Smooth muscle cell (in vitro differentiated cells): ENCODE measurements around the gene OPA1. TPM values are rescaled to one million over a fixed set of nuclear protein-coding genes. Genes with fewer than 3 reads are reported as not detected.

Experiments used
- DNase-seq: peaks from one replicate; lab custom pipeline; 2025; ENCODE audit not compliant: unreplicated experiment; lab: John Stamatoyannopoulos, UW
- H2AFZ ChIP-seq: fragments of 200-600 bp; sonication (generic); 2 replicates; pipeline ENCODE4 v1.6.0; 2016; ENCODE audit warnings: antibody characterized with exemption, low read depth, mild to moderate bottlenecking
- H3F3A ChIP-seq: fragments of 200-600 bp; sonication (generic); 2 replicates; pipeline ENCODE4 v1.6.0; 2017; ENCODE audit warnings: antibody characterized with exemption, low read depth
- H3K27ac ChIP-seq: fragments of 200-600 bp; sonication (generic); 2 replicates; pipeline ENCODE4 v1.5.1; 2016; ENCODE audit warnings: low read depth, mild to moderate bottlenecking
- H3K27me3 ChIP-seq: fragments of 200-600 bp; sonication (generic); 2 replicates; pipeline ENCODE4 v1.6.1; 2016; ENCODE audit warnings: low read depth, mild to moderate bottlenecking
- H3K36me3 ChIP-seq: fragments of 200-600 bp; sonication (generic); 2 replicates; pipeline ENCODE4 v1.5.1; 2016; ENCODE audit warnings: low read depth
- H3K4me1 ChIP-seq: fragments of 200-600 bp; sonication (generic); 2 replicates; pipeline ENCODE4 v1.5.1; 2016; ENCODE audit warnings: low read depth
- H3K4me2 ChIP-seq: fragments of 200-600 bp; sonication (generic); 2 replicates; pipeline ENCODE4 v1.6.0; 2016; ENCODE audit warnings: mild to moderate bottlenecking
- H3K4me3 ChIP-seq: fragments of 200-600 bp; sonication (generic); 2 replicates; pipeline ENCODE4 v1.5.1; 2016; ENCODE audit warnings: mild to moderate bottlenecking
- H3K79me2 ChIP-seq: fragments of 200-600 bp; sonication (generic); 2 replicates; pipeline ENCODE4 v1.6.0; 2016; ENCODE audit warnings: low read depth, mild to moderate bottlenecking
- H3K9ac ChIP-seq: fragments of 200-600 bp; sonication (generic); 2 replicates; pipeline ENCODE4 v1.6.0; 2016; ENCODE audit warnings: low read depth
- H3K9me3 ChIP-seq: fragments of 200-600 bp; sonication (generic); replicated peaks from 2 replicates; pipeline ENCODE4 v1.5.1; 2016; ENCODE audit warnings: low read depth
- H4K20me1 ChIP-seq: fragments of 200-600 bp; sonication (generic); 2 replicates; pipeline ENCODE4 v1.6.0; 2016; ENCODE audit warnings: low read depth
- CTCF ChIP-seq: fragments of 200-600 bp; sonication (generic); IDR thresholded peaks from 2 replicates; pipeline ENCODE4 v1.5.1; 2017; ENCODE audit warnings: borderline replicate concordance, mild to moderate bottlenecking, antibody characterized with exemption; ENCODE audit not compliant: insufficient read depth, poor library complexity, severe bottlenecking
- WGBS: methylation state at CpG from one replicate; pipeline ENCODE4 v1.1.7; 2016; ENCODE audit warnings: low lambda C conversion rate; 5-methylcytosine and 5-hydroxymethylcytosine counted together
- polyA plus RNA-seq: library from polyadenylated mRNA; unstranded; fragments of >200 nt; fragmentation: Nextera tagmentation; extraction: Ambion mirVana; gene quantifications from 2 replicates; pipeline ENCODE4 v1.2.1, GENCODE V29; 2016
- total RNA-seq: library from RNA; depleted of rRNA; stranded (reverse); fragments of >200 nt; gene quantifications from 2 replicates; pipeline ENCODE4 v1.2.3, GENCODE V29; 2014

OPA1 gene
- total and polyA plus RNA-seq, 2 experiments from 2014 or later = 23.8 to 56.0 TPM

GRCh38 chr3:193650585-193650984, 57.6 kb downstream of the OPA1 start:
- H3K79me2 ChIP-seq = no peaks in the 10 kb centered on the region
- H3K36me3 ChIP-seq = peaks cover 26% of the 10 kb centered on the region
- no peak for DNase-seq
- no peaks in the 10 kb centered on the region for H3K4me1 ChIP-seq
- H3K4me3 ChIP-seq = no peak overlapping the region
- no peak overlapping the region for H3K4me2 ChIP-seq
- no peaks in the 10 kb centered on the region for H3K9me3 ChIP-seq
- no peaks in the 10 kb centered on the region for H3K27me3 ChIP-seq
- TF ChIP-seq CTCF = no peak
- 97% methylated on average over 2 of the region's 2 CpGs for WGBS
- no peaks in the 10 kb centered on the region for H4K20me1 ChIP-seq
- no peaks in the 10 kb centered on the region for H3F3A ChIP-seq
- H3K9ac ChIP-seq = no peak overlapping the region
- no peak overlapping the region for H2AFZ ChIP-seq
- H3K27ac ChIP-seq = no peak overlapping the region

GRCh38 chr3:193655831-193656433, 62.9 kb downstream of the OPA1 start:
- no peak overlapping the region for H3K9ac ChIP-seq
- no peaks in the 10 kb centered on the region for H3K27me3 ChIP-seq
- peaks cover 17% of the 10 kb centered on the region for H3K36me3 ChIP-seq
- H4K20me1 ChIP-seq = no peaks in the 10 kb centered on the region
- H2AFZ ChIP-seq = no peak overlapping the region
- H3K4me2 ChIP-seq = no peak overlapping the region
- WGBS = 80% methylated on average over 4 of the region's 4 CpGs
- H3K4me3 ChIP-seq = no peak overlapping the region
- H3F3A ChIP-seq = no peaks in the 10 kb centered on the region
- H3K79me2 ChIP-seq = no peaks in the 10 kb centered on the region
- H3K27ac ChIP-seq = no peak overlapping the region
- DNase-seq = no peak
- no peaks in the 10 kb centered on the region for H3K4me1 ChIP-seq
- H3K9me3 ChIP-seq = no peaks in the 10 kb centered on the region
- TF ChIP-seq CTCF = no peak

GRCh38 chr3:193656445-193656844, 63.4 kb downstream of the OPA1 start:
- Histone ChIP-seq H3K9me3 (no peaks in the 10 kb centered on the region), H3K79me2 (no peaks in the 10 kb centered on the region), H3K27ac (no peak overlapping the region), H3K4me2 (no peak overlapping the region), H3K9ac (no peak overlapping the region), H3K4me1 (no peaks in the 10 kb centered on the region), H3K36me3 (peaks cover 17% of the 10 kb centered on the region), H3K27me3 (no peaks in the 10 kb centered on the region), H3K4me3 (no peak overlapping the region), H3F3A (no peaks in the 10 kb centered on the region), H2AFZ (no peak overlapping the region), H4K20me1 (no peaks in the 10 kb centered on the region)
- no peak for DNase-seq
- TF ChIP-seq CTCF = no peak
- WGBS = 92% methylated on average over 3 of the region's 3 CpGs

GRCh38 chr3:193656878-193657282, 63.9 kb downstream of the OPA1 start:
- H3K27me3 ChIP-seq = no peaks in the 10 kb centered on the region
- no peak overlapping the region for H3K9ac ChIP-seq
- no peaks in the 10 kb centered on the region for H4K20me1 ChIP-seq
- no peak overlapping the region for H2AFZ ChIP-seq
- no peaks in the 10 kb centered on the region for H3K79me2 ChIP-seq
- no peaks in the 10 kb centered on the region for H3K4me1 ChIP-seq
- no peak for TF ChIP-seq CTCF
- H3K4me3 ChIP-seq = no peak overlapping the region
- DNase-seq = no peak
- no peaks in the 10 kb centered on the region for H3F3A ChIP-seq
- no peaks in the 10 kb centered on the region for H3K9me3 ChIP-seq
- H3K36me3 ChIP-seq = peaks cover 17% of the 10 kb centered on the region
- WGBS = 92% methylated on average over 6 of the region's 6 CpGs
- H3K4me2 ChIP-seq = no peak overlapping the region
- no peak overlapping the region for H3K27ac ChIP-seq
